Measurements from ENCODE around the gene SLC25A10.

Gene SLC25A10

GRCh38 chr17:81705518-81706231, 6.4 kb upstream of the SLC25A10 start:
- DNase-seq (ENCODE audit: low read depth in 3 of 3, low spot score in 1 of 3): no peak

GRCh38 chr17:81706232-81706611, 5.9 kb upstream of the SLC25A10 start:
- DNase-seq (ENCODE audit: low read depth in 3 of 3, low spot score in 1 of 3): no peak

- no peak for DNase-seq (ENCODE audit: low read depth in 3 of 3, low spot score in 1 of 3)
These were observed 5.1 kb upstream of the SLC25A10 start for GRCh38 chr17:81706757-81707624.

GRCh38 chr17:81707725-81708646, 4.1 kb upstream of the SLC25A10 start:
- no peak for DNase-seq (ENCODE audit: low read depth in 3 of 3, low spot score in 1 of 3)

GRCh38 chr17:81708739-81709185, 3.3 kb upstream of the SLC25A10 start:
- no peak for DNase-seq (ENCODE audit: low read depth in 3 of 3, low spot score in 1 of 3)

- DNase-seq (ENCODE audit: low read depth in 3 of 3, low spot score in 1 of 3): no peak
These were observed 1.4 kb upstream of the SLC25A10 start for GRCh38 chr17:81710514-81711308.

GRCh38 chr17:81712468-81713003, 452 bp downstream of the SLC25A10 start:
- DNase-seq (ENCODE audit: low read depth in 3 of 3, low spot score in 1 of 3): no peak

GRCh38 chr17:81713004-81713555, 996 bp downstream of the SLC25A10 start:
- DNase-seq (ENCODE audit: low read depth in 3 of 3, low spot score in 1 of 3): no peak

- no peak for DNase-seq (ENCODE audit: low read depth in 3 of 3, low spot score in 1 of 3)
These were observed 1.7 kb downstream of the SLC25A10 start for GRCh38 chr17:81713556-81714411.

- DNase-seq (ENCODE audit: low read depth in 3 of 3, low spot score in 1 of 3): no peak
These were observed 2.5 kb downstream of the SLC25A10 start for GRCh38 chr17:81714412-81715106.

- no peak for DNase-seq (ENCODE audit: low read depth in 3 of 3, low spot score in 1 of 3)
These were observed 3.2 kb downstream of the SLC25A10 start for GRCh38 chr17:81715107-81715871.

- DNase-seq (ENCODE audit: low read depth in 3 of 3, low spot score in 1 of 3): no peak
These were observed 4.0 kb downstream of the SLC25A10 start for GRCh38 chr17:81715872-81716673.

- DNase-seq (ENCODE audit: low read depth in 3 of 3, low spot score in 1 of 3): no peak
These were observed 4.6 kb downstream of the SLC25A10 start for GRCh38 chr17:81716674-81716996.

- DNase-seq (ENCODE audit: low read depth in 3 of 3, low spot score in 1 of 3): no peak
These were observed 5.1 kb downstream of the SLC25A10 start for GRCh38 chr17:81717049-81717765.

GRCh38 chr17:81717766-81718089, 5.6 kb downstream of the SLC25A10 start:
- DNase-seq (ENCODE audit: low read depth in 3 of 3, low spot score in 1 of 3): no peak

All from stimulated activated CD4-positive, alpha-beta T cell treated with anti-CD3 and anti-CD28 coated beads, TNF-alpha, amount 100 ng/mL, for 1 hour (primary cell).